B cell (primary cell): Measurements from ENCODE around the gene CHST11. TPM values are rescaled to one million over a fixed set of nuclear protein-coding genes. Genes with fewer than 3 reads are reported as not detected.

ENCODE experiments used
- ATAC-seq: fragments of 200-7000 bp; cut with Tn5 transposase; one replicate; pipeline ENCODE4 v1.10.0; 2021; ENCODE audit warnings: low read depth, mild to moderate bottlenecking, moderate number of reproducible peaks, moderate library complexity
- CTCF ChIA-PET: fragments of 350-600 bp; sonication (Branson Sonifier 250); formaldehyde crosslinking; loops from one replicate; lab custom pipeline; 2021; ENCODE audit warnings: antibody characterized with exemption, inconsistent platforms; lab: Charles Lee
- POLR2A ChIA-PET: fragments of 350-600 bp; sonication (Branson Sonifier 250); formaldehyde crosslinking; loops from one replicate; lab custom pipeline; 2021; ENCODE audit warnings: antibody characterized with exemption; lab: Charles Lee
- DNase-seq: peaks from one replicate; pipeline ENCODE4 v3.0.0; 2013
- H2AFZ ChIP-seq: 2 replicates; pipeline ENCODE4 v1.6.1; 2012; ENCODE audit warnings: mild to moderate bottlenecking, low read depth, low read length; ENCODE audit not compliant: insufficient read depth, poor library complexity, severe bottlenecking
- H3K27ac ChIP-seq, 2 donors: 1 replicate in 1 of 2; 2 replicates in 1 of 2; pipeline ENCODE4 v1.5.1; 2012 to 2013; ENCODE audit warnings: low read length in 2 of 2, mild to moderate bottlenecking in 2 of 2, moderate library complexity in 1 of 2
- H3K27me3 ChIP-seq, 4 experiments: fragments of 200-600 bp in 1 of 4; sonication (generic) in 1 of 4; replicated peaks in 1 of 4; 1 replicate in 2 of 4; 2 replicates in 2 of 4; pipeline versions ENCODE4 v1.6.1 to v1.7.0; 2013 to 2016; ENCODE audit warnings: low read length in 3 of 4, mild to moderate bottlenecking in 2 of 4, mixed read lengths in 1 of 4, moderate library complexity in 1 of 4; ENCODE audit not compliant: insufficient read depth in 4 of 4, control insufficient read depth in 3 of 4; ENCODE audit errors: control extremely low read depth in 1 of 4
- H3K36me3 ChIP-seq, 2 experiments: replicated peaks in 1 of 2; 1 replicate in 1 of 2; 2 replicates in 1 of 2; pipeline versions ENCODE4 v1.6.1 to v1.7.1; 2013; ENCODE audit warnings: low read length in 1 of 2; ENCODE audit not compliant: insufficient read depth in 2 of 2, control insufficient read depth in 1 of 2; ENCODE audit errors: control extremely low read depth in 1 of 2, extremely low read depth in 1 of 2
- H3K4me1 ChIP-seq, 2 donors: fragments of 200-600 bp in 1 of 2; sonication (generic) in 1 of 2; 1 replicate in 1 of 2; 2 replicates in 1 of 2; pipeline versions ENCODE4 v1.5.1 to v1.6.1; 2013 to 2017; ENCODE audit warnings: low read length in 2 of 2; ENCODE audit not compliant: control insufficient read depth in 2 of 2, insufficient read depth in 2 of 2
- H3K4me2 ChIP-seq: replicated peaks from 2 replicates; pipeline ENCODE3; 2012; ENCODE audit warnings: mild to moderate bottlenecking, low read depth, low read length; ENCODE audit not compliant: poor library complexity, severe bottlenecking
- H3K4me3 ChIP-seq, 5 experiments: fragments of 200-600 bp in 1 of 5; sonication (generic) in 1 of 5; 1 replicate in 3 of 5; 2 replicates in 2 of 5; pipeline versions ENCODE4 v1.5.1 to v1.7.0; 2011 to 2016; ENCODE audit warnings: low read length in 4 of 5, mild to moderate bottlenecking in 4 of 5, low read depth in 2 of 5, control low read depth in 1 of 5, moderate library complexity in 1 of 5; ENCODE audit not compliant: insufficient read depth in 1 of 5; ENCODE audit errors: control extremely low read depth in 1 of 5, extremely low read depth in 1 of 5
- H3K79me2 ChIP-seq: fragments of 200-600 bp; sonication (generic); one replicate; pipeline ENCODE4 v1.6.0; 2016; ENCODE audit warnings: low read length; ENCODE audit not compliant: control insufficient read depth, insufficient read depth
- H3K9ac ChIP-seq: fragments of 200-600 bp; sonication (generic); 2 replicates; pipeline ENCODE4 v1.6.1; 2017; ENCODE audit warnings: mild to moderate bottlenecking, low read length, moderate library complexity
- H3K9me3 ChIP-seq, 3 donors: one replicate each; pipeline versions ENCODE4 v1.6.1 to v1.7.1; 2013; ENCODE audit warnings: low read length in 2 of 3; ENCODE audit not compliant: control insufficient read depth in 2 of 3, insufficient read depth in 1 of 3; ENCODE audit errors: control extremely low read depth in 1 of 3
- H4K20me1 ChIP-seq: 2 replicates; pipeline ENCODE4 v1.6.0; 2012; ENCODE audit warnings: mild to moderate bottlenecking, low read length; ENCODE audit not compliant: insufficient read depth, control insufficient read depth, poor library complexity, severe bottlenecking
- H3K27ac Mint-ChIP-seq: one replicate; pipeline ENCODE4 v1.8.0; 2021; ENCODE audit warnings: mixed read lengths
- H3K27me3 Mint-ChIP-seq: one replicate; pipeline ENCODE4 v1.8.0; 2021; ENCODE audit warnings: mixed read lengths
- H3K4me1 Mint-ChIP-seq: one replicate; pipeline ENCODE4 v1.8.0; 2021; ENCODE audit warnings: mixed read lengths
- H3K4me3 Mint-ChIP-seq: one replicate; pipeline ENCODE4 v1.8.0; 2021; ENCODE audit warnings: mixed read lengths
- H3K9me3 Mint-ChIP-seq: one replicate; pipeline ENCODE4 v1.8.0; 2022; ENCODE audit warnings: mixed read lengths; ENCODE audit not compliant: insufficient read depth
- CTCF ChIP-seq: fragments of 200-600 bp; IDR thresholded peaks from one replicate; pipeline ENCODE4 v1.8.0; 2022; ENCODE audit warnings: antibody characterized with exemption, mild to moderate bottlenecking
- EZH2 ChIP-seq: IDR thresholded peaks from 2 replicates; pipeline ENCODE4 v1.6.1; 2012; ENCODE audit warnings: borderline replicate concordance, low read depth, mild to moderate bottlenecking, moderate library complexity, low read length; ENCODE audit not compliant: insufficient read depth, poor library complexity, severe bottlenecking
- WGBS: methylation state at CpG from one replicate; pipeline ENCODE4 v1.1.5; 2013; ENCODE audit warnings: missing lambda C conversion rate; ENCODE audit not compliant: insufficient coverage; 5-methylcytosine and 5-hydroxymethylcytosine counted together
- intact Hi-C: fragments of 100-400 bp; cut with micrococcal nuclease; formaldehyde crosslinking; loops from one replicate; pipeline ENCODE4 v1.10.0; 2022
- polyA plus RNA-seq: library from polyadenylated mRNA; depleted of rRNA; stranded (reverse); fragments of >200 nt; gene quantifications from 2 replicates; pipeline ENCODE4 v1.2.3, GENCODE V29; 2012
- total RNA-seq, 2 donors: library from RNA; stranded (reverse); fragments of 120-200 nt in 1 of 2; gene quantifications; 1 replicate in 1 of 2; 2 replicates in 1 of 2; pipeline versions ENCODE4 v1.2.3 to v1.2.4, GENCODE V29; 2013 to 2022

The CHST11 gene
- total and polyA plus RNA-seq, 2 donors (not counting 1 experiment from before 2014, with no cell fraction given): 46.3 to 152 TPM

- Histone ChIP-seq H3K4me1 (peaks cover 49 to 53% of the 10 kb centered on the region in 2 donors), H3K27me3 (no peaks in the 10 kb centered on the region), H3K4me3 (peak overlapping the region in 1 of 5 experiments; percentile 40), H3K4me2 (peak overlapping the region; percentile 70), H3K27ac (no peak overlapping the region), H3K79me2 (peaks cover 88% of the 10 kb centered on the region), H3K9ac (no peak overlapping the region), H3K9me3 (no peaks in the 10 kb centered on the region), H3K36me3 (no peaks in the 10 kb centered on the region), H4K20me1 (peaks cover 34% of the 10 kb centered on the region), H2AFZ (no peak overlapping the region)
- H3K27me3 Mint-ChIP-seq: no peaks in the 10 kb centered on the region
- 70% methylated on average over 1 of the region's 4 CpGs for WGBS
- H3K27ac Mint-ChIP-seq: peak overlapping the region; percentile 85
- H3K4me1 Mint-ChIP-seq: peaks cover 77% of the 10 kb centered on the region
- ChIA-PET POLR2A (no interaction called here), CTCF (interaction anchor here (0.9 to 1.7 kb wide), 6 partner anchors 10 to 360 kb away, joined by 3 to 5 read pairs (median 4); no protein-coding TSS in a partner anchor)
- intact Hi-C loops: loop anchor here (2.0 kb wide), 1 partner anchor 22 kb away; no protein-coding TSS in a partner anchor
- ATAC-seq (no peak), DNase-seq (no peak)
- H3K9me3 Mint-ChIP-seq: no peaks in the 10 kb centered on the region
- peak overlapping the region; percentile 89 for H3K4me3 Mint-ChIP-seq
- TF ChIP-seq CTCF (no peak), EZH2 (no peak)
Observed at GRCh38 chr12:104692557-104693218, 235.9 kb downstream of the CHST11 start.

GRCh38 chr12:104693493-104693892 is 236.7 kb downstream of the CHST11 start:
- 100% methylated on average over 1 of the region's 3 CpGs for WGBS
- H3K4me2 ChIP-seq: no peak overlapping the region
- peak overlapping the region; percentile 41 for H3K27ac Mint-ChIP-seq

More at GRCh38 chr12:104693493-104693892, 236.7 kb downstream of the CHST11 start:
- ATAC-seq (no peak), DNase-seq (no peak)
- Histone ChIP-seq H3K79me2 (peaks cover 89% of the 10 kb centered on the region), H4K20me1 (peaks cover 28% of the 10 kb centered on the region), H2AFZ (no peak overlapping the region), H3K36me3 (no peaks in the 10 kb centered on the region), H3K9me3 (no peaks in the 10 kb centered on the region), H3K27ac (no peak overlapping the region), H3K4me1 (peaks cover 42 to 47% of the 10 kb centered on the region in 2 donors), H3K4me3 (no peak overlapping the region), H3K9ac (no peak overlapping the region), H3K27me3 (no peaks in the 10 kb centered on the region)
- POLR2A ChIA-PET: no interaction called here
- intact Hi-C loops: loop anchor here (2.0 kb wide), 1 partner anchor 23 kb away; no protein-coding TSS in a partner anchor
- Mint-ChIP-seq H3K9me3 (no peaks in the 10 kb centered on the region), H3K27me3 (no peaks in the 10 kb centered on the region), H3K4me1 (peaks cover 77% of the 10 kb centered on the region), H3K4me3 (no peak overlapping the region)
- CTCF ChIA-PET: interaction anchor here (1.6 to 2.0 kb wide), 2 partner anchors 13 to 97 kb away, joined by 4 to 8 read pairs; no protein-coding TSS in a partner anchor
- TF ChIP-seq CTCF: no peak
- no peak for TF ChIP-seq EZH2
